ENCODE data around the gene OR5H1. TPM values are rescaled to one million over a fixed set of nuclear protein-coding genes. Genes with fewer than 3 reads are reported as not detected.
"Not testable (repeated sequence)": the region's sequence is repeated elsewhere in the genome, so short reads cannot be mapped to it uniquely, and the experiment has no call there.

The OR5H1 gene
- total RNA-seq, 4 donors from 2014 or later = not detected

GRCh38 chr3:98114264-98114663 lies 16.3 kb upstream of the OR5H1 start:
- DNase-seq (ENCODE audit: low spot score) = no peak
- ATAC-seq (ENCODE audit: low FRiP score) = no peak
- no peak for TF ChIP-seq CTCF (IDR thresholded peaks at IDR 0.05)

- DNase-seq (ENCODE audit: low spot score) (no peak), ATAC-seq (ENCODE audit: low FRiP score) (no peak)
- TF ChIP-seq CTCF (IDR thresholded peaks at IDR 0.05) = no peak
These were observed 14.8 kb upstream of the OR5H1 start for GRCh38 chr3:98115717-98116116.

- TF ChIP-seq CTCF (IDR thresholded peaks at IDR 0.05) = no peak
- ATAC-seq (ENCODE audit: low FRiP score) = no peak
- DNase-seq (ENCODE audit: low spot score) = no peak
These were observed 6.1 kb downstream of the OR5H1 start for GRCh38 chr3:98136631-98137030.

- not testable (repeated sequence) for ATAC-seq (ENCODE audit: low FRiP score); DNase-seq (ENCODE audit: low spot score)
These were observed 7.5 kb downstream of the OR5H1 start for GRCh38 chr3:98137826-98138557.

GRCh38 chr3:98140531-98140930 lies 10.0 kb downstream of the OR5H1 start:
- DNase-seq (ENCODE audit: low spot score) = no peak
- no peak for TF ChIP-seq CTCF (IDR thresholded peaks at IDR 0.05)
- no peak for ATAC-seq (ENCODE audit: low FRiP score)

GRCh38 chr3:98147179-98147578 lies 16.7 kb downstream of the OR5H1 start, which contains the start of gene OR5H14:
OR5H14 (plus strand) TSS chr3:98147479; CDS start chr3:98149386, 1,907 bp downstream.
- DNase-seq (ENCODE audit: low spot score) (no peak), ATAC-seq (ENCODE audit: low FRiP score) (no peak)
- TF ChIP-seq CTCF (IDR thresholded peaks at IDR 0.05) = no peak

GRCh38 chr3:98148751-98149150 lies 18.2 kb downstream of the OR5H1 start:
- no peak for ATAC-seq (ENCODE audit: low FRiP score)
- no peak for TF ChIP-seq CTCF (IDR thresholded peaks at IDR 0.05)
- DNase-seq (ENCODE audit: low spot score) = no peak

GRCh38 chr3:98149456-98149855 lies 18.9 kb downstream of the OR5H1 start:
- not testable (repeated sequence) for DNase-seq (ENCODE audit: low spot score); ATAC-seq (ENCODE audit: low FRiP score)

All from omental fat pad (tissue), 4 donors.